HL-60 (cell line): Measurements from ENCODE around the gene NTNG2.

Source experiments
- DNase-seq, 2 experiments: peaks; one replicate each; pipeline ENCODE4 v3.0.0-alpha.2; 2010 to 2020; ENCODE audit warnings: low read depth in 1 of 2, low spot score in 1 of 2
- H3K27ac ChIP-seq: fragments of 250-450 bp; sonication (Bioruptor Pico); replicated peaks from 2 replicates; pipeline ENCODE4 v1.5.1; 2020; ENCODE audit warnings: mild to moderate bottlenecking, moderate library complexity
- H3K27me3 ChIP-seq: fragments of 250-450 bp; sonication (Bioruptor Pico); 2 replicates; pipeline ENCODE4 v1.5.1; 2021; ENCODE audit warnings: mild to moderate bottlenecking, moderate library complexity; ENCODE audit not compliant: insufficient read depth, poor library complexity, severe bottlenecking
- H3K4me3 ChIP-seq: replicated peaks from 2 replicates; pipeline ENCODE4 v1.5.1; 2011; ENCODE audit warnings: mild to moderate bottlenecking, control low read depth, low read length; ENCODE audit not compliant: insufficient read depth
- CTCF ChIP-seq: IDR thresholded peaks from one replicate; pipeline ENCODE4 v1.5.1; 2011; ENCODE audit warnings: low read length, control low read depth, inconsistent platforms; ENCODE audit not compliant: insufficient read depth
- GABPA ChIP-seq: IDR thresholded peaks from 2 replicates; pipeline ENCODE4 v1.6.1; 2012; ENCODE audit warnings: low read depth
- POLR2AphosphoS5 ChIP-seq: IDR thresholded peaks from 2 replicates; pipeline ENCODE4 v1.6.1; 2012; ENCODE audit warnings: low read depth
- REST ChIP-seq: IDR thresholded peaks from 2 replicates; pipeline ENCODE4 v1.6.1; 2012; ENCODE audit warnings: low read depth; ENCODE audit not compliant: insufficient replicate concordance
- SPI1 ChIP-seq: IDR thresholded peaks from 2 replicates; pipeline ENCODE4 v1.6.1; 2012; ENCODE audit warnings: low read depth, mild to moderate bottlenecking, borderline replicate concordance

NTNG2 gene

DNA sequence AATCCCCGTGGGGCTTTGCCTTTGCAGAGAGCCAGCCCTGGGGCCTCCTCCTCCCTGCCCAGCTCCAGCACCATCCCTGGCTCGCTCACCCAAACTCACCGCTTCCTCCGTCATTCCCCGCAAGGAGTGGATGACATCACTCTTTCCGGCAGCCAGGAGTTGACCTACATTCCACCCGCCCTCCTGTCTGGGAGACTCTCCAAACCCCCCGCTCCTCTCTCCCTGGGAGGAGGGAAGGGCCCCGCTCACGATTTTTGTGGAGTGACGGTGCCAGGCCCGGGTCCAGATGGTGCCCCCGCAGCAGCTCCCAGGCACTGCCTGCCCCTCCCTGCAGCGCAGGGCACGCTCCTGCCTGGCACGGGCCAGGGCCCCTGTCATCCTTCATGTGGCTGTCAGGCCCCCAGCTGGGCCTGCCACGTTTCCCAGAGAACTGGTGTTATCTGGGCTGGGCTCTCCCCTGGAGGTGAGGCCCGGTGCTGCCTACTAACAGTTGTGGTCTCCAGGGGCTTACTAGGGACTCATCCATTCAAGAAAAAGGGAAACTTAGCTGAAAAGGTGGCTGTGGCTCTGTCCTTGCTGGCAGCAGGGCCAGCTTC, 52.3 kb downstream of the NTNG2 start:
- TF ChIP-seq POLR2AphosphoS5 (no peak), CTCF (no peak), SPI1 (no peak), REST (no peak), GABPA (no peak)
- H3K27me3 ChIP-seq = no peaks in the 10 kb centered on the region
- DNase-seq = no peak
- no peak overlapping the region for H3K4me3 ChIP-seq
- H3K27ac ChIP-seq = no peak overlapping the region

GRCh38 chr9:132216861-132217619, 55.2 kb downstream of the NTNG2 start:
- TF ChIP-seq GABPA (no peak), SPI1 (peak; percentile 58; the same call in 1 of the 2 replicates), CTCF (no peak), POLR2AphosphoS5 (peak; percentile 91)
- Histone ChIP-seq H3K27me3 (no peaks in the 10 kb centered on the region), H3K4me3 (no peak overlapping the region), H3K27ac (peak overlapping the region; percentile 64)
- peak; percentile 83 to 94 for DNase-seq

DNA sequence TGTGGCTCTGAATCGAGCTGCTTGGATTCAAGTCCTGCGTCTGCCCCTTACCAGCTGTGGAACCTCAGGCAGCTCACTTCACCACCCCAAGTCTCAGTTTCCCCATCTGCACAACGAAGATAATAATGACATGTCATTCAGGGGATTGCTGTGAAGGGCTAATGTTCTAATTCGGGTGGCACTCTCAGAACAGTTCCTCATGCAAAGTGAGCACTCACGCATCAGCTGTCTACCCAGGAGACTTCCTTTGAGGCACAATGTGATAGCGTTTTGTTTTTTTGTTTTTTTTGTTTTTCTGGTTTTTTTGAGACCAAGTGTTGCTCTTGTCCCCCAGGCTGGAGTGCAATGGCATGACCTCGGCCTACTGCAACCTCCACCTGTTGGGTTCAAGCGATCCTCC, 56.4 kb downstream of the NTNG2 start:
- DNase-seq = peak in 1 of 2 experiments; percentile 23
- Histone ChIP-seq H3K27ac (peak overlapping the region; percentile 64), H3K27me3 (no peaks in the 10 kb centered on the region), H3K4me3 (no peak overlapping the region)
- TF ChIP-seq CTCF = no peak
- no peak for TF ChIP-seq POLR2AphosphoS5
- TF ChIP-seq REST = no peak
- TF ChIP-seq SPI1 = peak; percentile 4; the same call in 1 of the 2 replicates
